IPS-18a (cell line): ENCODE data around the gene C11orf21.
"Not testable (repeated sequence)": the region's sequence is repeated elsewhere in the genome, so short reads cannot be mapped to it uniquely, and the experiment has no call there.

Experiments used
- H3K27ac ChIP-seq: one replicate; pipeline ENCODE4 v1.5.1; 2013; ENCODE audit warnings: low read length
- H3K27me3 ChIP-seq: one replicate; pipeline ENCODE4 v1.6.1; 2013; ENCODE audit warnings: mild to moderate bottlenecking, low read length; ENCODE audit not compliant: control insufficient read depth, insufficient read depth
- H3K36me3 ChIP-seq: one replicate; pipeline ENCODE4 v1.6.1; 2013; ENCODE audit warnings: low read depth, low read length; ENCODE audit not compliant: control insufficient read depth
- H3K4me1 ChIP-seq: one replicate; pipeline ENCODE4 v1.6.1; 2013; ENCODE audit warnings: low read depth, low read length; ENCODE audit not compliant: control insufficient read depth
- H3K4me3 ChIP-seq: one replicate; pipeline ENCODE4 v1.5.1; 2013; ENCODE audit warnings: low read length
- H3K9ac ChIP-seq: one replicate; pipeline ENCODE4 v1.6.1; 2013; ENCODE audit warnings: mild to moderate bottlenecking, low read length, moderate library complexity
- H3K9me3 ChIP-seq: one replicate; pipeline ENCODE4 v1.6.1; 2013; ENCODE audit warnings: low read depth, low read length; ENCODE audit not compliant: control insufficient read depth

Gene C11orf21

DNA sequence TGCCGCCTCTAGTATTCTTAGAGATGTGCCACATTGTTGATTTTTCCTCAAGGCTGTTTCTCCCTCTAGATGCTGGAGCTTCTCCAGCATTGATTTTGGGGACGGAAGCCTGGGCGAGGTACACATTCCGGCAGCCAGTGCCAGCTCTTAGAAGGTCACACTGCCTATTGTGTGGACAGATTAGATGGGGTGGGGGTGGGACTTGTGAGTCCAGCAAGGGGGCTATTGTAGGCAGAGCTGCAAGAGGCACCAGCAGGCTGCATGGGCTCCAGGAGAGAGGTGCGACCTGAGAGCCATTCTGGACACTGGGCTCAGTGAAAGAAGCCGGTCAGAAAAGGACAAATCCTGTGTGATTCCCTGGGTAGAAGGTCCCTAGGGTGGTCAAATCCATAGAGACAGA lies 12.4 kb downstream of the C11orf21 start:
- peaks cover 16% of the 10 kb centered on the region for H3K27me3 ChIP-seq
- no peak overlapping the region for H3K4me3 ChIP-seq

DNA sequence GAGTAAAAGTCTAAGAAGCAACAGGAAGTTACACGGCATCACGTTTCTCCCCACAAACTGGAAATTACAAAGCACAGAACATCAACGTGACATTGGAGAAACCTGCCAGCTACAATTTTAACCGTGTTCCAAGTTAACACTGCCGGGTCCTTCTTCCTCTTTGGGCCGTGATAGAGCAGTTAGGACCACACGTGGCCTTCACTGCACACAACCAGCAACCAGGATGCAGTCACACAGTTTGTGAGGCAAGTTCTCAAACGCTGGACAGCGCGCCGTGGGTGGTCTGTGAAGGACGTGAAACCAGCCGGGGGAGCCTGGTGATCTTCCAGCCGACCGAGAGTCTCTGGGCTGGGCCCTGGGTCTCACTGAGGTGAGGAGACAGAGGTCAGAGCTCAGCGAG lies 14.6 kb downstream of the C11orf21 start:
- Histone ChIP-seq H3K4me1 (peaks cover 5% of the 10 kb centered on the region), H3K4me3 (no peak overlapping the region), H3K9me3 (no peaks in the 10 kb centered on the region), H3K36me3 (no peaks in the 10 kb centered on the region), H3K27me3 (peaks cover 23% of the 10 kb centered on the region), H3K27ac (no peak overlapping the region), H3K9ac (no peak overlapping the region)

More for the DNA sequence above, 12.4 kb downstream of the C11orf21 start:
- Histone ChIP-seq H3K36me3 (no peaks in the 10 kb centered on the region), H3K9me3 (no peaks in the 10 kb centered on the region), H3K4me1 (peaks cover 5% of the 10 kb centered on the region), H3K9ac (no peak overlapping the region), H3K27ac (no peak overlapping the region)

DNA sequence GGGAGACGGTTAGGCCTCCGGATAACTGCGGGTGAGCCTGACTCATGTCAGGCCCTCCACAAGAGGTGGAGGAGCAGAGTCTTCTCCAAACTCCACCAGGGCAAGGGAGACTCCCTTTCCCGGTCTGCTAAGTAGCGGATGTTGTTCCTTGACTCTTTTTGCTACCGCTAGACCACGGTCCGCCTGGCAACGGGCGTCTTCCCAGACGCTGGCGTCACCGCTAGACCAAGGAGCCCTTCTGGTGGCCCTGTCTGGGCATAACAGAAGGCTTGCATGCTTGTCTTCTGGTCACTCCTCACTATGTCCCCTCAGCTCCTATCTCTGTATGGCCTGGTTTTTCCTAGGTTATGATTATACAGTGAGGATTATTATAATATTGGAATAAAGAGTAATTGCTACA lies 15.4 kb downstream of the C11orf21 start:
- not testable (repeated sequence) for H3K4me1 ChIP-seq, H3K36me3 ChIP-seq, H3K4me3 ChIP-seq, H3K9ac ChIP-seq, H3K27ac ChIP-seq, H3K9me3 ChIP-seq
- peaks cover 23% of the 10 kb centered on the region for H3K27me3 ChIP-seq

DNA sequence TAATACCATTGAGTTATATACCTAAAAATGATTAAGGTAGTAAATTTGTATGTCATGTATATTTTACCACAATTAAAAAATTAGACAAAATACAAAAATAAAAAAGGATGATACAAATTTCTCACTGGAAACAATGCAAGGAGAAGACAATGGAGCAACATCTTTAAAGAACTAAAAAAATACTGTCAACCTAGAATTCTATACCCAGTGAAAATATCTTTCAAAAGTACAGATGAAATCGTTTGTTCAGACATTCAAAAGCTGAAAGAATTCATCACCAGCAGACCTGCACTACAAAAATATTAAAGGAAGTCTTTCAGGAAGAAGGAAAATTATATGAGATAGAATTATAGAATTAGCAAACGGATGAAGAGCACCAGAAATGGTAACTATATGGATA lies 21.5 kb downstream of the C11orf21 start:
- Histone ChIP-seq H3K27ac (no peak overlapping the region), H3K9ac (no peak overlapping the region), H3K4me1 (peaks cover 7% of the 10 kb centered on the region), H3K36me3 (no peaks in the 10 kb centered on the region), H3K9me3 (no peaks in the 10 kb centered on the region), H3K27me3 (peaks cover 24% of the 10 kb centered on the region), H3K4me3 (no peak overlapping the region)

- peaks cover 35% of the 10 kb centered on the region for H3K27me3 ChIP-seq
These were observed 23.7 kb downstream of the C11orf21 start for GRCh38 chr11:2277933-2278523.

GRCh38 chr11:2277008-2277346 lies 24.7 kb downstream of the C11orf21 start:
- no peaks in the 10 kb centered on the region for H3K9me3 ChIP-seq
- H3K36me3 ChIP-seq: no peaks in the 10 kb centered on the region
- H3K27me3 ChIP-seq: peaks cover 46% of the 10 kb centered on the region
- no peak overlapping the region for H3K4me3 ChIP-seq
- no peak overlapping the region for H3K27ac ChIP-seq
- H3K4me1 ChIP-seq: peaks cover 7% of the 10 kb centered on the region
- no peak overlapping the region for H3K9ac ChIP-seq

More at GRCh38 chr11:2277933-2278523, 23.7 kb downstream of the C11orf21 start:
- Histone ChIP-seq H3K27ac (no peak overlapping the region), H3K9me3 (no peaks in the 10 kb centered on the region), H3K4me3 (no peak overlapping the region), H3K9ac (no peak overlapping the region), H3K4me1 (peaks cover 7% of the 10 kb centered on the region), H3K36me3 (no peaks in the 10 kb centered on the region)

DNA sequence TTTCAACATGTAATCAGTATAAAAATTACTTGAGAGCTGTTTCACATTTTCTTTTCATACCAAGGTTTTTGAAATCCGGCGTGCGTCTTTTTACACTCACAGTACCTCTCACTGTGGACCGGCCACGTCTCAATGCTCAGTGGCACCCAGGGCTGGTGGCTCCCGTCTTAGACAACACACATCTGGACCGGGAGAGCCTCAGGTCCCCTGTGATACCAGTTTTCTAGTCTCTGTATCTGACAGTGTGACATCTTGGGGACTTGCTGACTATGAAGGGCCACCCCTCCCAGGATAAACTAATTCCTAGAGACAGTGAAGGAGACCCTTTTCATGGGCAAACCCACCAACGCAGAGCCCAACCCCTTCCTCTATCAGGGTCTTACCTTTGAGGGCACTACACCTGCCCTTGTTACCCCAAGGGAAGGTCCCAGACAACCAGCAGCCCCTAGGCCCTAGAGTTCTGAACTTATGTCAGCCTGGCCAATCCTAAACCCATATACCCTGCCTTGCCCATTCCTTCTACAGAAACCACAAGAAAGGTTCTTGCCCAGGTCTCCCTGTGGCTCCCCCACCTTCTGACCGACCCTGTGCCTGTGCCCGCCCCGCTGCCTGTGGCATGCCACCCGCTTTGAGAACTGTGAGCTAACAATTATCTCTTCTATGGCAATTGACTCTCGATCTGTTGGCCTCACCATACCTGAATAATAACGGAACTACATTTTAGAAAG lies 25.3 kb downstream of the C11orf21 start:
- Histone ChIP-seq H3K27ac (no peak overlapping the region), H3K9ac (no peak overlapping the region), H3K4me1 (peaks cover 7% of the 10 kb centered on the region), H3K9me3 (no peaks in the 10 kb centered on the region), H3K4me3 (no peak overlapping the region), H3K36me3 (no peaks in the 10 kb centered on the region), H3K27me3 (peaks cover 51% of the 10 kb centered on the region)

- no peak overlapping the region for H3K9ac ChIP-seq
- H3K4me1 ChIP-seq: peaks cover 7% of the 10 kb centered on the region
- no peaks in the 10 kb centered on the region for H3K9me3 ChIP-seq
- H3K27ac ChIP-seq: no peak overlapping the region
- peaks cover 59% of the 10 kb centered on the region for H3K27me3 ChIP-seq
- H3K36me3 ChIP-seq: no peaks in the 10 kb centered on the region
- no peak overlapping the region for H3K4me3 ChIP-seq
These were observed 26.1 kb downstream of the C11orf21 start for GRCh38 chr11:2275334-2276279.

DNA sequence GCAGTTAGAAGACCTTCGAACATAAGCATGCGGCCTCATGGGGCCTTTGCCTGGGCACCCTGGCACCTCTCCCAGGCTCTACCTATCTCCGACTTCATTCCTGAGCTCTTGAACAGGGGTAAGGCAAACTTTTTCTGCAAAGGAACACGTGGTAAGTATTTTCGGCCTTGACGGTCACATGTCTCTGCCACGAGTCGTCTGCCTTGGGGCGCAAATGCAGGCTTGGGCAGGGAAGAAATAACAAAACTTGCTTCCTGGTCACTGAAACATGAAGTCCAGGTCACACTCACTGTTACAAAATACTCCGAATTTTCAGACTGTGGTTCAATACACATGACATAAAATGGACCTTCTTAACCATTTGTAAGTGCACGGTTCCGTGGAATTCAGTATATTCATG lies 27.9 kb downstream of the C11orf21 start:
- Histone ChIP-seq H3K4me1 (peaks cover 7% of the 10 kb centered on the region), H3K27ac (no peak overlapping the region), H3K27me3 (peaks cover 78% of the 10 kb centered on the region), H3K4me3 (no peak overlapping the region), H3K9ac (no peak overlapping the region), H3K9me3 (no peaks in the 10 kb centered on the region), H3K36me3 (no peaks in the 10 kb centered on the region)

DNA sequence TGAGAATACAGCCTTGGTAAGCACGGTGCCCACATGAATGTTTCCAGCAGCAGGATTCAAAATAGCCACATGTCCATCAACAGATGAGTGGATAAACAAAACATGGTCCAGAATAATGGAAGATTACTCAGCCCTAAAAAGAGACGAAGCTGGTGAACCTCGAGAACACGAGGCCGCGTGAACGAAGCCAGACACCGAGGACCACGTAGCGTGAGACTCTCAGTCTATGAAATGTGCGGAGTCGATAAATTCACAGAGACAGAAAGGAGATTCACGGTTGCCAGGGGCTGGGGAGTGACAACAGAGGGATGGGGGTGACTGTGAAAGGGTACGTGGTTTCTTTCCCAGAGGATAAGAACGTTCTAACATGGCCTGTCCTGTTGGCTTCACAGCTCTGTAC lies 28.4 kb downstream of the C11orf21 start:
- Histone ChIP-seq H3K36me3 (no peaks in the 10 kb centered on the region), H3K27ac (no peak overlapping the region), H3K9me3 (no peaks in the 10 kb centered on the region), H3K27me3 (peaks cover 82% of the 10 kb centered on the region), H3K4me3 (no peak overlapping the region), H3K4me1 (peaks cover 7% of the 10 kb centered on the region), H3K9ac (no peak overlapping the region)

GRCh38 chr11:2272946-2273280 lies 28.8 kb downstream of the C11orf21 start:
- no peak overlapping the region for H3K9ac ChIP-seq
- no peaks in the 10 kb centered on the region for H3K36me3 ChIP-seq
- peaks cover 7% of the 10 kb centered on the region for H3K4me1 ChIP-seq
- H3K4me3 ChIP-seq: no peak overlapping the region
- H3K9me3 ChIP-seq: no peaks in the 10 kb centered on the region
- no peak overlapping the region for H3K27ac ChIP-seq
- H3K27me3 ChIP-seq: peaks cover 86% of the 10 kb centered on the region
